ENCODE measurements around the gene SYNE2.

DNA sequence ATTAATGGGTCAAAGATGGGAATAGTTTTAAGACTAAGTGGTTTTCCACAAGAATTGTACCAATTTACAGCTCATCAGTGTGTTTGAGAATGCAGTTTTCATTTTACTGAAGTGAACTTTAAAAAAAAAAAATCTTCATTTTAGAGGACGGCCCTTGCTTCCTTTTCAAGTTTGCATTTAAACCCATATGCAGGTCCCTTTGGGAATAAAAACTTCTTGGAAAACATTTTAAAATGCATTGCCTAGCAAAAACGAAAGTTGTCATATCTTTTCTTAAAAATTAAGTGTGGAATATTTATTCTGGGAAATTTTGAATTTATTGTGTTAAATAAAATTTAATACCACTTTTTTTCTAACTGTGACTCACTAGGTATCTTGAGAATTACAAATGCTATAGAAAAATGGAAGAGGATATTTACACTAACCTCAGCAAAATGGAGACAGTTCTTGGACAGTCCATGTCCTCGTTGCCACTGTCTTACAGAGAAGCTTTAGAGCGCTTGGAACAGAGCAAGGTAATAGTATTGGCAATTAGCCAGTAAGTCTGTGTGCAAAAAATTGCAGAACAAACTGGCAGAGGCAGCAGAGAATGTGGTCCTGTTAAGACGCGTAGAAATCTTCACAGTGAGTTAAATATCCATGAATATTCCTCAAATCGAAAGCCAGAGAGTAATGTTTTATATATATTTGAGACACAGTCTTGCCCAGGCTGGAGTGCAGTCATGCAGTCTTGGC, 209.7 kb downstream of the SYNE2 start:
- TF ChIP-seq CTCF (IDR thresholded peaks at IDR 0.05; ENCODE audit: insufficient read depth, low read length), result no peak
- TF ChIP-seq, protein P1, sequence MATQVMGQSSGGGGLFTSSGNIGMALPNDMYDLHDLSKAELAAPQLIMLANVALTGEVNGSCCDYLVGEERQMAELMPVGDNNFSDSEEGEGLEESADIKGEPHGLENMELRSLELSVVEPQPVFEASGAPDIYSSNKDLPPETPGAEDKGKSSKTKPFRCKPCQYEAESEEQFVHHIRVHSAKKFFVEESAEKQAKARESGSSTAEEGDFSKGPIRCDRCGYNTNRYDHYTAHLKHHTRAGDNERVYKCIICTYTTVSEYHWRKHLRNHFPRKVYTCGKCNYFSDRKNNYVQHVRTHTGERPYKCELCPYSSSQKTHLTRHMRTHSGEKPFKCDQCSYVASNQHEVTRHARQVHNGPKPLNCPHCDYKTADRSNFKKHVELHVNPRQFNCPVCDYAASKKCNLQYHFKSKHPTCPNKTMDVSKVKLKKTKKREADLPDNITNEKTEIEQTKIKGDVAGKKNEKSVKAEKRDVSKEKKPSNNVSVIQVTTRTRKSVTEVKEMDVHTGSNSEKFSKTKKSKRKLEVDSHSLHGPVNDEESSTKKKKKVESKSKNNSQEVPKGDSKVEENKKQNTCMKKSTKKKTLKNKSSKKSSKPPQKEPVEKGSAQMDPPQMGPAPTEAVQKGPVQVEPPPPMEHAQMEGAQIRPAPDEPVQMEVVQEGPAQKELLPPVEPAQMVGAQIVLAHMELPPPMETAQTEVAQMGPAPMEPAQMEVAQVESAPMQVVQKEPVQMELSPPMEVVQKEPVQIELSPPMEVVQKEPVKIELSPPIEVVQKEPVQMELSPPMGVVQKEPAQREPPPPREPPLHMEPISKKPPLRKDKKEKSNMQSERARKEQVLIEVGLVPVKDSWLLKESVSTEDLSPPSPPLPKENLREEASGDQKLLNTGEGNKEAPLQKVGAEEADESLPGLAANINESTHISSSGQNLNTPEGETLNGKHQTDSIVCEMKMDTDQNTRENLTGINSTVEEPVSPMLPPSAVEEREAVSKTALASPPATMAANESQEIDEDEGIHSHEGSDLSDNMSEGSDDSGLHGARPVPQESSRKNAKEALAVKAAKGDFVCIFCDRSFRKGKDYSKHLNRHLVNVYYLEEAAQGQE (IDR thresholded peaks at IDR 0.05; ENCODE audit: insufficient replicate concordance, low read depth), result no peak
- TF ChIP-seq GABPA (IDR thresholded peaks at IDR 0.05; ENCODE audit: low read depth), result no peak
- no peak for TF ChIP-seq POLR2AphosphoS5 (IDR thresholded peaks at IDR 0.05; ENCODE audit: low read depth)
- no peak for TF ChIP-seq SPI1 (IDR thresholded peaks at IDR 0.05; ENCODE audit: borderline replicate concordance, low read depth)

Data from HL-60 (cell line).